H9 (cell line): Measurements from ENCODE around the gene FCF1. TPM values are rescaled to one million over a fixed set of nuclear protein-coding genes. Genes with fewer than 3 reads are reported as not detected.

Source experiments
- DNase-seq: peaks from one replicate; pipeline ENCODE4 v3.0.0-alpha.2; 2017
- H2AFZ ChIP-seq: one replicate; pipeline ENCODE4 v1.6.1; 2013; ENCODE audit warnings: mild to moderate bottlenecking, low read length, control low read depth, moderate library complexity
- H2AK5ac ChIP-seq: 2 replicates; pipeline ENCODE4 v1.6.1; 2013; ENCODE audit warnings: low read length, control low read depth, mixed read lengths; ENCODE audit not compliant: insufficient read length
- H2BK120ac ChIP-seq: one replicate; pipeline ENCODE4 v1.6.1; 2013; ENCODE audit warnings: low read depth, mild to moderate bottlenecking, low read length, control low read depth, inconsistent platforms; ENCODE audit not compliant: poor library complexity, severe bottlenecking
- H2BK12ac ChIP-seq: 2 replicates; pipeline ENCODE4 v1.6.1; 2013; ENCODE audit warnings: low read length, control low read depth, mixed read lengths, low read depth; ENCODE audit not compliant: insufficient read length
- H2BK15ac ChIP-seq: 2 replicates; pipeline ENCODE4 v1.6.1; 2013; ENCODE audit warnings: low read depth, low read length, control low read depth
- H2BK20ac ChIP-seq: one replicate; pipeline ENCODE4 v1.6.1; 2013; ENCODE audit warnings: low read depth, mild to moderate bottlenecking, low read length, control low read depth, inconsistent platforms; ENCODE audit not compliant: poor library complexity, severe bottlenecking
- H2BK5ac ChIP-seq: 2 replicates; pipeline ENCODE4 v1.6.1; 2013; ENCODE audit warnings: low read length, control low read depth, mixed read lengths; ENCODE audit not compliant: insufficient read length
- H3K14ac ChIP-seq: 2 replicates; pipeline ENCODE4 v1.6.1; 2013; ENCODE audit warnings: low read length, control low read depth; ENCODE audit not compliant: insufficient read depth
- H3K18ac ChIP-seq: 2 replicates; pipeline ENCODE4 v1.6.1; 2013; ENCODE audit warnings: low read depth, mild to moderate bottlenecking, mixed read lengths, low read length, control low read depth; ENCODE audit not compliant: insufficient read length
- H3K23ac ChIP-seq: 2 replicates; pipeline ENCODE4 v1.6.1; 2013; ENCODE audit warnings: low read length, control low read depth, mixed read lengths, low read depth; ENCODE audit not compliant: insufficient read length
- H3K23me2 ChIP-seq: 2 replicates; pipeline ENCODE4 v1.6.1; 2013; ENCODE audit warnings: low read depth, mild to moderate bottlenecking, mixed read lengths, low read length, control low read depth; ENCODE audit not compliant: insufficient read length, poor library complexity, severe bottlenecking
- H3K27ac ChIP-seq: 2 replicates; pipeline ENCODE4 v1.5.1; 2013; ENCODE audit warnings: low read length, control low read depth, mixed read lengths, low read depth; ENCODE audit not compliant: insufficient read length
- H3K27me3 ChIP-seq: 2 replicates; pipeline ENCODE4 v1.6.1; 2013; ENCODE audit warnings: low read length, control low read depth, inconsistent platforms; ENCODE audit not compliant: insufficient read depth
- H3K4ac ChIP-seq: 2 replicates; pipeline ENCODE4 v1.6.1; 2013; ENCODE audit warnings: low read depth, mild to moderate bottlenecking, control low read depth, inconsistent platforms, low read length, moderate library complexity
- H3K4me1 ChIP-seq: 2 replicates; pipeline ENCODE4 v1.6.1; 2013; ENCODE audit warnings: low read length, control low read depth, inconsistent platforms; ENCODE audit not compliant: insufficient read depth
- H3K4me2 ChIP-seq: 2 replicates; pipeline ENCODE4 v1.6.1; 2013; ENCODE audit warnings: low read length, control low read depth, mixed read lengths; ENCODE audit not compliant: insufficient read length, insufficient read depth
- H3K56ac ChIP-seq: 2 replicates; pipeline ENCODE4 v1.6.1; 2013; ENCODE audit warnings: low read depth, mild to moderate bottlenecking, mixed read lengths, low read length, control low read depth; ENCODE audit not compliant: insufficient read length
- H3K79me1 ChIP-seq: 2 replicates; pipeline ENCODE4 v1.6.1; 2013; ENCODE audit warnings: low read depth, mild to moderate bottlenecking, moderate library complexity, low read length, control low read depth, inconsistent platforms; ENCODE audit not compliant: insufficient read depth, poor library complexity, severe bottlenecking
- H3K79me2 ChIP-seq: 2 replicates; pipeline ENCODE4 v1.6.1; 2013; ENCODE audit warnings: low read length, control low read depth, inconsistent platforms; ENCODE audit not compliant: insufficient read depth
- H3K9ac ChIP-seq: 2 replicates; pipeline ENCODE4 v1.6.1; 2013; ENCODE audit warnings: low read length, control low read depth, mixed read lengths; ENCODE audit not compliant: insufficient read length; ENCODE audit errors: extremely low read depth
- H3K9me3 ChIP-seq: one replicate; pipeline ENCODE4 v1.6.1; 2013; ENCODE audit warnings: low read depth, low read length, inconsistent platforms; ENCODE audit not compliant: control insufficient read depth
- H3T11ph ChIP-seq: one replicate; pipeline ENCODE4 v1.6.1; 2013; ENCODE audit warnings: mild to moderate bottlenecking, low read length, control low read depth, inconsistent platforms
- H4K20me1 ChIP-seq: one replicate; pipeline ENCODE4 v1.6.1; 2013; ENCODE audit not compliant: control insufficient read depth, insufficient read length, insufficient read depth
- H4K5ac ChIP-seq: 2 replicates; pipeline ENCODE4 v1.6.1; 2013; ENCODE audit warnings: low read depth, mild to moderate bottlenecking, mixed read lengths, low read length, control low read depth; ENCODE audit not compliant: insufficient read length
- H4K8ac ChIP-seq: replicated peaks from 2 replicates; pipeline ENCODE4 v1.6.1; 2013; ENCODE audit warnings: low read length, control low read depth, mixed read lengths, low read depth; ENCODE audit not compliant: insufficient read length
- H4K91ac ChIP-seq: 2 replicates; pipeline ENCODE4 v1.6.1; 2013; ENCODE audit warnings: low read depth, mild to moderate bottlenecking, moderate library complexity, mixed read lengths, low read length, control low read depth; ENCODE audit not compliant: insufficient read length
- H3K27ac Mint-ChIP-seq, 3 experiments: 2 replicates in 2 of 3; 3 replicates in 1 of 3; pipeline ENCODE4 v1.8.0; 2020 to 2021; ENCODE audit warnings: mixed read lengths in 3 of 3, mild to moderate bottlenecking in 1 of 3, moderate library complexity in 1 of 3
- H3K27me3 Mint-ChIP-seq: 2 replicates; pipeline ENCODE4 v1.8.0; 2021; ENCODE audit warnings: low read depth, mild to moderate bottlenecking, moderate library complexity, mixed read lengths
- H3K36me3 Mint-ChIP-seq, 3 experiments: 2 replicates in 2 of 3; 3 replicates in 1 of 3; pipeline ENCODE4 v1.8.0; 2020 to 2021; ENCODE audit warnings: low read depth in 3 of 3, mixed read lengths in 3 of 3; ENCODE audit not compliant: insufficient read depth in 1 of 3
- H3K4me1 Mint-ChIP-seq, 2 experiments: 2 replicates each; pipeline ENCODE4 v1.8.0; 2020; ENCODE audit warnings: mixed read lengths in 2 of 2
- H3K4me3 Mint-ChIP-seq, 2 experiments: 2 replicates in 1 of 2; 3 replicates in 1 of 2; pipeline ENCODE4 v1.8.0; 2020 to 2021; ENCODE audit warnings: mild to moderate bottlenecking in 2 of 2, mixed read lengths in 2 of 2, moderate library complexity in 1 of 2
- H3K9me3 Mint-ChIP-seq, 2 experiments: 2 replicates in 1 of 2; 3 replicates in 1 of 2; pipeline ENCODE4 v1.8.0; 2020; ENCODE audit warnings: mild to moderate bottlenecking in 2 of 2, mixed read lengths in 2 of 2, moderate library complexity in 1 of 2
- WGBS: extraction: QIAGEN DNeasy Blood & Tissue Kit; methylation state at CpG from one replicate; pipeline ENCODE4 v1.1.7; 2013; ENCODE audit warnings: missing lambda C conversion rate, low lambda C conversion rate, mixed read lengths; ENCODE audit not compliant: insufficient read length; ENCODE audit errors: extremely low coverage; 5-methylcytosine and 5-hydroxymethylcytosine counted together
- total RNA-seq: library from RNA; stranded (reverse); gene quantifications from 2 replicates; pipeline ENCODE4 v1.2.1, GENCODE V29; 2021
- TF ChIP-seq, protein P1 (sequence below): fragments of 200-600 bp; sonication (generic); conservative IDR thresholded peaks from 3 replicates; pipeline ENCODE4 v1.8.0; 2021; ENCODE audit warnings: antibody characterized with exemption, mild to moderate bottlenecking

FCF1 gene
- total RNA-seq, 1 experiment from 2014 or later: 87.7 TPM

DNA sequence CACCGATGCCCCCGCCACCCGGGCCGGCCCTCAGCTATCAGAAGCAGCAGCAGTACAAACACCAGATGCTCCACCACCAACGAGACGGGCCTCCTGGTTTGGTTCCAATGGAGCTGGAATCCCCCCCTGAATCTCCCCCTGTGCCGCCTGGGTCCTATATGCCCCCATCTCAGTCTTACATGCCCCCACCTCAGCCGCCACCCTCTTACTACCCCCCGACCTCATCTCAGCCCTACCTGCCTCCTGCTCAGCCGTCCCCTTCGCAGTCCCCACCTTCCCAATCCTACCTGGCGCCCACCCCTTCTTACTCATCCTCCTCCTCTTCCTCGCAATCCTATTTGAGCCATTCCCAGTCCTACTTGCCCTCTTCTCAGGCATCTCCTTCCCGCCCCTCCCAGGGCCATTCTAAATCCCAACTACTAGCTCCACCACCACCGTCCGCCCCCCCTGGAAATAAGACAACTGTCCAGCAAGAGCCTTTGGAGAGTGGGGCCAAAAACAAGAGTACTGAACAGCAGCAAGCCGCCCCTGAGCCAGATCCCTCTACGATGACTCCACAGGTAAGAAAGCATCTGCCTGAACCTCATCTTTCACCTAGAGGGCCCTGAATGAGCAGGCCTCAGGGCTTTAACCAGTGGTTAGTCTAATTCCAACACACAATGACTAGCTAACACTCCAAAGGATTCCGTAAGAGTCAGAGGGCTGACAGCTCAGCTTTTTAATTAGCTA lies 51.0 kb downstream of the FCF1 start:
- H4K20me1 ChIP-seq: no peaks in the 10 kb centered on the region
- H3T11ph ChIP-seq: no peak overlapping the region
- no peaks in the 10 kb centered on the region; a peak in 1 of 5 replicates for H3K9me3 Mint-ChIP-seq
- peak overlapping the region; percentile 96 for H3K14ac ChIP-seq
- peak overlapping the region; percentile 96 for H3K4me3 Mint-ChIP-seq
- no peak overlapping the region for H2BK5ac ChIP-seq
- H3K23me2 ChIP-seq: peaks cover 8% of the 10 kb centered on the region
- no peaks in the 10 kb centered on the region for H3K27me3 ChIP-seq
- no peak overlapping the region for H3K27ac ChIP-seq
- H2BK120ac ChIP-seq: no peak overlapping the region
- H3K27me3 Mint-ChIP-seq: no peaks in the 10 kb centered on the region; the same call in none of the 2 replicates
- no CpG with 5 or more reads among the region's 19 CpGs for WGBS
- H3K4me1 Mint-ChIP-seq: peaks cover 37 to 42% of the 10 kb centered on the region in 2 experiments
- H4K5ac ChIP-seq: no peak overlapping the region
- H3K4me1 ChIP-seq: peaks cover 2% of the 10 kb centered on the region; the same call in 1 of the 2 replicates
- TF ChIP-seq, protein P1, sequence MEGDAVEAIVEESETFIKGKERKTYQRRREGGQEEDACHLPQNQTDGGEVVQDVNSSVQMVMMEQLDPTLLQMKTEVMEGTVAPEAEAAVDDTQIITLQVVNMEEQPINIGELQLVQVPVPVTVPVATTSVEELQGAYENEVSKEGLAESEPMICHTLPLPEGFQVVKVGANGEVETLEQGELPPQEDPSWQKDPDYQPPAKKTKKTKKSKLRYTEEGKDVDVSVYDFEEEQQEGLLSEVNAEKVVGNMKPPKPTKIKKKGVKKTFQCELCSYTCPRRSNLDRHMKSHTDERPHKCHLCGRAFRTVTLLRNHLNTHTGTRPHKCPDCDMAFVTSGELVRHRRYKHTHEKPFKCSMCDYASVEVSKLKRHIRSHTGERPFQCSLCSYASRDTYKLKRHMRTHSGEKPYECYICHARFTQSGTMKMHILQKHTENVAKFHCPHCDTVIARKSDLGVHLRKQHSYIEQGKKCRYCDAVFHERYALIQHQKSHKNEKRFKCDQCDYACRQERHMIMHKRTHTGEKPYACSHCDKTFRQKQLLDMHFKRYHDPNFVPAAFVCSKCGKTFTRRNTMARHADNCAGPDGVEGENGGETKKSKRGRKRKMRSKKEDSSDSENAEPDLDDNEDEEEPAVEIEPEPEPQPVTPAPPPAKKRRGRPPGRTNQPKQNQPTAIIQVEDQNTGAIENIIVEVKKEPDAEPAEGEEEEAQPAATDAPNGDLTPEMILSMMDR: no peak
- peak overlapping the region; percentile 90 for H3K4me2 ChIP-seq
- no peak overlapping the region for H3K18ac ChIP-seq
- no peak overlapping the region for H3K23ac ChIP-seq
- H3K27ac Mint-ChIP-seq: peak overlapping the region in 2 of 3 experiments; percentile 92 to 95; a peak in 6 of 7 replicates
- H2BK12ac ChIP-seq: no peak overlapping the region
- H2BK15ac ChIP-seq: no peak overlapping the region
- DNase-seq: peak; percentile 27
- H3K9me3 ChIP-seq: no peaks in the 10 kb centered on the region
- peaks cover 5% of the 10 kb centered on the region for H3K79me1 ChIP-seq
- H4K91ac ChIP-seq: no peak overlapping the region
- no peak overlapping the region for H4K8ac ChIP-seq
- H3K9ac ChIP-seq: peak overlapping the region; percentile 86
- no peak overlapping the region for H3K4ac ChIP-seq
- H2AFZ ChIP-seq: no peak overlapping the region
- H3K56ac ChIP-seq: no peak overlapping the region
- peaks cover 5 to 24% (median 16%) of the 10 kb centered on the region in 3 experiments for H3K36me3 Mint-ChIP-seq
- H2BK20ac ChIP-seq: no peak overlapping the region
- H2AK5ac ChIP-seq: no peak overlapping the region
- peaks cover 42% of the 10 kb centered on the region; the same call in 1 of the 2 replicates for H3K79me2 ChIP-seq
